Measurements from ENCODE around the gene ELP5.

ELP5 gene

DNA sequence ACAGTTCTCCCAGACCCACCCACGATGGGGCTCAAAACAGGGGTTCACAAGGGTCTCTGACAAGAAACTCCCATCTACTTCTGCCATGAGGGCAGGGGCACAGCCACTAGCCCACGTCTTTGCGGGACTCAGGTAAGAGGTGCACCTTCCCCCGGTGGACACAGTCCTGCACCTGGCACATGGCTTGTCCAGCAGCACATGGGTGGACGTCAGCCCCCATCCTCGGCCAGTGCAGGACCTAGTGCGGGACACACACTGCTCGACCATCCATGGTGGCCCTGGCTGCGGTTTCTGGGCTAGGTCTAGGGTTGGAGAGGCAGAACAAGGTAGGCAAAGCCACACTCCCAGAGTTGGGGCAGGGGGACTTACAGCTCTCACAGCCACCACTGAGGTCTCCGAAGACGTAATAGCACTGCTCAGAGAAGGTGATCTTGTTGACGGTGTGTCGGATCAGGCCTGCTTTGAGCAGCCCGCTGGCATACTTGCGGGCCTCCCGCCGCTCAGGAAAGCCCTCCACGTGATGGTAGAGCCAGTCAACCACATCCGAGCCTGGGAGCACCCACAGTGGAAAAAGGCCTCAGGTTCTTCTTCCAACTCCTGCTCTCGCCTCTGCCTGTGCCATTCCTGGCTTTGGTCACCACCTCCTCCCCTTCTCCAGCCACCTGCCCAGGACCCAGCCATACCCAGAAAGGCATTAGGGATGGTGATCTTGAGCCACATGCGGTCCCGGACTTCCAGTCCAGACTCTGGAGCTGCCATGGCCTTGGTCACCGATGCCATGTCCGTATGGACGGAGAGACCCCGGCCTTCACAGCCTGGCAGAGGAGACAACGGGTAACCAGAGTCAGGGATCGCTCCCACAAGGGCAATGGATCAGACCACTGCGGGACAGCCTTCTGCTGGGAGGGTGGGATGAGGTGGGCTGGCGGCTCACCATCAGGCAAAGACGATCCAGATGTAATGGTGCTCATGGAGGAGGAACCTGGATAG is 25.0 kb upstream of the ELP5 start:
- H3K4me3 ChIP-seq (ENCODE audit: low read length in 2 of 2) = no peak overlapping the region
- no peak overlapping the region for H3K27ac ChIP-seq (ENCODE audit: low read length)
- H3K4me1 ChIP-seq (ENCODE audit: control insufficient read depth, insufficient read depth, low read length) = peaks cover 10% of the 10 kb centered on the region
- H3K36me3 ChIP-seq (ENCODE audit: control insufficient read depth in 2 of 2, insufficient read depth in 2 of 2, low read length in 2 of 2) = peaks cover 57 to 67% of the 10 kb centered on the region in 2 donors
- H3K9me3 ChIP-seq (ENCODE audit: control insufficient read depth in 2 of 2, low read length in 2 of 2) = no peaks in the 10 kb centered on the region
- H3K9ac ChIP-seq (ENCODE audit: low read length in 2 of 2) = no peak overlapping the region
- no peaks in the 10 kb centered on the region for H3K27me3 ChIP-seq (ENCODE audit: control insufficient read depth in 1 of 2, insufficient read depth in 2 of 2, low read length in 2 of 2)

GRCh38 chr17:7228920-7229319 is 23.1 kb upstream of the ELP5 start:
- H3K4me1 ChIP-seq (ENCODE audit: control insufficient read depth, insufficient read depth, low read length) = peaks cover 19% of the 10 kb centered on the region
- no peaks in the 10 kb centered on the region for H3K9me3 ChIP-seq (ENCODE audit: control insufficient read depth in 2 of 2, low read length in 2 of 2)
- no peak overlapping the region for H3K9ac ChIP-seq (ENCODE audit: low read length in 2 of 2)
- H3K27ac ChIP-seq (ENCODE audit: low read length) = no peak overlapping the region
- H3K4me3 ChIP-seq (ENCODE audit: low read length in 2 of 2) = no peak overlapping the region
- no peaks in the 10 kb centered on the region for H3K27me3 ChIP-seq (ENCODE audit: control insufficient read depth in 1 of 2, insufficient read depth in 2 of 2, low read length in 2 of 2)
- peaks cover 41 to 50% of the 10 kb centered on the region in 2 donors for H3K36me3 ChIP-seq (ENCODE audit: control insufficient read depth in 2 of 2, insufficient read depth in 2 of 2, low read length in 2 of 2)

- H3K27ac ChIP-seq (ENCODE audit: low read length) = no peak overlapping the region
- no peak overlapping the region for H3K4me3 ChIP-seq (ENCODE audit: low read length in 2 of 2)
- no peak overlapping the region for H3K9ac ChIP-seq (ENCODE audit: low read length in 2 of 2)
- H3K9me3 ChIP-seq (ENCODE audit: control insufficient read depth in 2 of 2, low read length in 2 of 2) = no peaks in the 10 kb centered on the region
- peaks cover 38 to 46% of the 10 kb centered on the region in 2 donors for H3K36me3 ChIP-seq (ENCODE audit: control insufficient read depth in 2 of 2, insufficient read depth in 2 of 2, low read length in 2 of 2)
- H3K27me3 ChIP-seq (ENCODE audit: control insufficient read depth in 1 of 2, insufficient read depth in 2 of 2, low read length in 2 of 2) = no peaks in the 10 kb centered on the region
- peaks cover 19% of the 10 kb centered on the region for H3K4me1 ChIP-seq (ENCODE audit: control insufficient read depth, insufficient read depth, low read length)
Measured at GRCh38 chr17:7229504-7229903, 22.5 kb upstream of the ELP5 start.

- Histone ChIP-seq H3K4me3 (ENCODE audit: low read length in 2 of 2) (no peak overlapping the region), H3K36me3 (ENCODE audit: control insufficient read depth in 2 of 2, insufficient read depth in 2 of 2, low read length in 2 of 2) (peaks cover 37 to 38% of the 10 kb centered on the region in 2 donors), H3K9me3 (ENCODE audit: control insufficient read depth in 2 of 2, low read length in 2 of 2) (no peaks in the 10 kb centered on the region), H3K27ac (ENCODE audit: low read length) (no peak overlapping the region), H3K27me3 (ENCODE audit: control insufficient read depth in 1 of 2, insufficient read depth in 2 of 2, low read length in 2 of 2) (no peaks in the 10 kb centered on the region), H3K9ac (ENCODE audit: low read length in 2 of 2) (no peak overlapping the region), H3K4me1 (ENCODE audit: control insufficient read depth, insufficient read depth, low read length) (peaks cover 36% of the 10 kb centered on the region)
Measured at GRCh38 chr17:7232114-7232513, 19.9 kb upstream of the ELP5 start.

DNA sequence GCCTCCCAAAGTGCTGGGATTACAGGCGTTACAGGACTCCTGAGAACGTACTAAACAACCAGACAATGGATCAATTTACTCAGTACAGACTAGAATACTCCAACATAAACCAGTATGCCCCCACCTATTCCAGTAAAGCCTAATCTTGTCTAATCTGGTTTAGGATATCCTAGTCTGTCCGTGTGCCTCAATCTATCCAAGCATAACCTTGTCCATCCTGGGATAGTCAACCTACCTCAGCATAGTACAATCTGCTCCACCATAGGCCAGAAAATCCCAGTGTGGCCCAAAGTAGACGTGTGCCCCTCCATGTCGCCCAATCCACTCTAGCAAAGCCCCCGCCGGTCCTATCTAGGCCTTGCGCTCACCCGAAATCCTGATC is 18.3 kb upstream of the ELP5 start:
- peaks cover 41% of the 10 kb centered on the region for H3K4me1 ChIP-seq (ENCODE audit: control insufficient read depth, insufficient read depth, low read length)
- H3K27me3 ChIP-seq (ENCODE audit: control insufficient read depth in 1 of 2, insufficient read depth in 2 of 2, low read length in 2 of 2) = no peaks in the 10 kb centered on the region
- H3K4me3 ChIP-seq (ENCODE audit: low read length in 2 of 2) = peak overlapping the region; percentile 87 to 92
- H3K9me3 ChIP-seq (ENCODE audit: control insufficient read depth in 2 of 2, low read length in 2 of 2) = no peaks in the 10 kb centered on the region
- H3K27ac ChIP-seq (ENCODE audit: low read length) = peak overlapping the region; percentile 81
- H3K36me3 ChIP-seq (ENCODE audit: control insufficient read depth in 2 of 2, insufficient read depth in 2 of 2, low read length in 2 of 2) = peaks cover 24 to 26% of the 10 kb centered on the region in 2 donors
- peak overlapping the region; percentile 84 to 91 for H3K9ac ChIP-seq (ENCODE audit: low read length in 2 of 2)

GRCh38 chr17:7234083-7234951 is 17.7 kb upstream of the ELP5 start, which contains the start of gene DVL2:
Gene DVL2 (minus strand): TSS chr17:7234517. CDS start chr17:7234262, 255 bp downstream.
- Histone ChIP-seq H3K4me1 (ENCODE audit: control insufficient read depth, insufficient read depth, low read length) (peaks cover 41% of the 10 kb centered on the region), H3K4me3 (ENCODE audit: low read length in 2 of 2) (peak within 1 kb of the TSS; percentile 87 to 92), H3K9ac (ENCODE audit: low read length in 2 of 2) (peak within 1 kb of the TSS; percentile 84 to 91), H3K27ac (ENCODE audit: low read length) (peak within 1 kb of the TSS; percentile 81), H3K9me3 (ENCODE audit: control insufficient read depth in 2 of 2, low read length in 2 of 2) (no peaks in the 10 kb centered on the region), H3K36me3 (ENCODE audit: control insufficient read depth in 2 of 2, insufficient read depth in 2 of 2, low read length in 2 of 2) (peaks cover 18 to 22% of the 10 kb centered on the region in 2 donors), H3K27me3 (ENCODE audit: control insufficient read depth in 1 of 2, insufficient read depth in 2 of 2, low read length in 2 of 2) (no peaks in the 10 kb centered on the region)

DNA sequence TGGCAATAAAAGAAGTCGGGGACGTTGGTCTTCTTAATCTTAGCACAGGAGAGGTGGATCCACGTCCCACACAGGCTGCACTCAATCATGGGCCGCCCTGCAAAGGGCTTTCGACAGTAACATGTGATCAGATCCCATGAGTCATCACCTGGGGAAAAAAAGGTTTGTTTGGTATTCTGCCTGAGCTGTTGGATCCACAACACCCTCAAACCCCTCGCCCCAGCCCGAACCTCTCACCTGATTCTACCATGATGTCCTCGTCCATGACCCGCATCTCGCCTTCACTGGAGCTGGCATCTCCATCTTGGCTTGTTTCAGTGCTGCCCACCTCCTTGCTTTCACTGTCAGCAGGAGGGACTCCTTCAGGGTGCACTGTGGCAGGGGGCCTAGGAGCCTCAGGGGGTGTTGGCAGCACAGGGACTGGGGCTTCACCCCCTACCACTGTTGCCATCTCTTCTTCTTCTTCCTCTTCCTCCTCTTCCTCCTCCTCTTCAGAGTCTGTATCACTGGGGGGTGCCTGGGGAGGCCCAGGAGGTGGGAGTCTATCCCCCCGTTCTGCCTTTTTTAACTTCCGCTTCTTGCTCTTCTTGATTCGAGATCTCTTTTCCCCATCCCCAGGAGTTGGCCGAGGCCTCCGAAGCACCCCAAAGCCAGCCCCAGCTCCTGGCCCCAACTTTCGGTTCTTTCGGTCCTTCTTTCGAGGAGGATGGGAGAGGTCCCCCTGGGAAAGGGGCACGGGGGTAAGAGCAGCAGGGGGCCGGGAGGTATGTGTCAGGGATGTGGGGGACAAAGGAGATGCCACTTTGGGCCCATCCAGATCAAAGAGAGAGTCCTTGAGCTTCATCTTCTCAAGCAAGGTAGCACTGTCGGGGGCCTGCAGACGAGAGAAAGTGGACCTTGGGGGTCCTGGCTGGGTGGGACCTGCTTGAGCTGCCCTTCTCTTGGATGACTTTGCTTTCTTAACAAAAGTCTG is 16.0 kb upstream of the ELP5 start:
- no peaks in the 10 kb centered on the region for H3K9me3 ChIP-seq (ENCODE audit: control insufficient read depth in 2 of 2, low read length in 2 of 2)
- H3K27ac ChIP-seq (ENCODE audit: low read length) = no peak overlapping the region
- peaks cover 18 to 20% of the 10 kb centered on the region in 2 donors for H3K36me3 ChIP-seq (ENCODE audit: control insufficient read depth in 2 of 2, insufficient read depth in 2 of 2, low read length in 2 of 2)
- H3K4me1 ChIP-seq (ENCODE audit: control insufficient read depth, insufficient read depth, low read length) = peaks cover 54% of the 10 kb centered on the region
- no peak overlapping the region for H3K4me3 ChIP-seq (ENCODE audit: low read length in 2 of 2)
- no peaks in the 10 kb centered on the region for H3K27me3 ChIP-seq (ENCODE audit: control insufficient read depth in 1 of 2, insufficient read depth in 2 of 2, low read length in 2 of 2)
- no peak overlapping the region for H3K9ac ChIP-seq (ENCODE audit: low read length in 2 of 2)

- Histone ChIP-seq H3K9me3 (ENCODE audit: control insufficient read depth in 2 of 2, low read length in 2 of 2) (no peaks in the 10 kb centered on the region), H3K4me1 (ENCODE audit: control insufficient read depth, insufficient read depth, low read length) (peaks cover 57% of the 10 kb centered on the region), H3K4me3 (ENCODE audit: low read length in 2 of 2) (peak overlapping the region; percentile 54 to 96), H3K27me3 (ENCODE audit: control insufficient read depth in 1 of 2, insufficient read depth in 2 of 2, low read length in 2 of 2) (no peaks in the 10 kb centered on the region), H3K27ac (ENCODE audit: low read length) (peak overlapping the region; percentile 73), H3K36me3 (ENCODE audit: control insufficient read depth in 2 of 2, insufficient read depth in 2 of 2, low read length in 2 of 2) (peaks cover 19 to 20% of the 10 kb centered on the region in 2 donors), H3K9ac (ENCODE audit: low read length in 2 of 2) (peak overlapping the region; percentile 13 to 62)
Measured at GRCh38 chr17:7236808-7237207, 15.2 kb upstream of the ELP5 start.

GRCh38 chr17:7237266-7237760 is 14.7 kb upstream of the ELP5 start:
- H3K9me3 ChIP-seq (ENCODE audit: control insufficient read depth in 2 of 2, low read length in 2 of 2) = no peaks in the 10 kb centered on the region
- peaks cover 54% of the 10 kb centered on the region for H3K4me1 ChIP-seq (ENCODE audit: control insufficient read depth, insufficient read depth, low read length)
- peak overlapping the region; percentile 51 to 62 for H3K9ac ChIP-seq (ENCODE audit: low read length in 2 of 2)
- H3K4me3 ChIP-seq (ENCODE audit: low read length in 2 of 2) = peak overlapping the region; percentile 54 to 96
- H3K27ac ChIP-seq (ENCODE audit: low read length) = peak overlapping the region; percentile 73
- H3K27me3 ChIP-seq (ENCODE audit: control insufficient read depth in 1 of 2, insufficient read depth in 2 of 2, low read length in 2 of 2) = no peaks in the 10 kb centered on the region
- peaks cover 19 to 20% of the 10 kb centered on the region in 2 donors for H3K36me3 ChIP-seq (ENCODE audit: control insufficient read depth in 2 of 2, insufficient read depth in 2 of 2, low read length in 2 of 2)

All from stomach smooth muscle (tissue), 2 donors.